HG02763 (cell line): Measurements from ENCODE around the gene ABCB7.
"Not testable (repeated sequence)": the region's sequence is repeated elsewhere in the genome, so short reads cannot be mapped to it uniquely, and the experiment has no call there.

Experiments
- ATAC-seq: cut with Tn5 transposase; IDR thresholded peaks from one replicate; pipeline ENCODE4 v1.9.1; 2021; ENCODE audit warnings: mild to moderate bottlenecking, moderate library complexity; ENCODE audit not compliant: unreplicated experiment

ABCB7 gene

DNA sequence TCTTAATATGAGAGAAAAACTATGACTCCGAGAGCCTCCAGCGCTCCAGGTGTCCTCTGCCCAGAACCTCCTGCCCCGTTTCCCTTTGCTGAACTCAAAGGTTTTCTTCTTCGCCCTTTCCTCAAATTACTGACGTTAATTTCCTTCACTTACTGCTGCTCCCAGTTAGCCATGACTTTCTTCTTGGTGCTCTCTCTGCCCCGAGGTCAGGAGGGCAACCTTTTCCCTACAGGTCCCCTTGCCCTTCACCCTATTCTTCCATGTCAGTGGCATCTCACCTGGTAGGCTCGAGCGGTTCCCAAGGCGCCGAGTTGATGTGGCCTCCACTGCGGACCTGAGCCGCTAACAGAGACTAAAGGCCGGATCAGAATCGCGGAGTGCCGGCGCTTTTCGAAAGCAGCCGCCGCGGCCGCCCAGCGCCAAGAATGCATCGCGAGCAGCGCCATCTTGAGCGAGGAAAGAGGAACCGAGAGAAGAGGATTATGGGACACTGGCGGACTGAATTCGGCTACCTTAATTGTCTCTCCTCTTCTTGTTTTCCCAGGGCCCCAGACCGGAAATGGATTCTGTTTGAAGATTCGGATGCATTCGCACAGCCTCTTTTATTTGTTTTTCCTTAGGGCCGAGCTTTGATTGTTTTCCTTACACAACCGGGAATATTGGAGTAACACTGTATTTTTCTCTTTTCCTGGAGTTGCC lies at the start of gene ABCB7:
ABCB7 (minus strand) TSS at position 457 of the 699 bp plus-strand sequence; CDS start at position 446, 11 bp downstream.
- ATAC-seq, result peak; percentile 92

DNA sequence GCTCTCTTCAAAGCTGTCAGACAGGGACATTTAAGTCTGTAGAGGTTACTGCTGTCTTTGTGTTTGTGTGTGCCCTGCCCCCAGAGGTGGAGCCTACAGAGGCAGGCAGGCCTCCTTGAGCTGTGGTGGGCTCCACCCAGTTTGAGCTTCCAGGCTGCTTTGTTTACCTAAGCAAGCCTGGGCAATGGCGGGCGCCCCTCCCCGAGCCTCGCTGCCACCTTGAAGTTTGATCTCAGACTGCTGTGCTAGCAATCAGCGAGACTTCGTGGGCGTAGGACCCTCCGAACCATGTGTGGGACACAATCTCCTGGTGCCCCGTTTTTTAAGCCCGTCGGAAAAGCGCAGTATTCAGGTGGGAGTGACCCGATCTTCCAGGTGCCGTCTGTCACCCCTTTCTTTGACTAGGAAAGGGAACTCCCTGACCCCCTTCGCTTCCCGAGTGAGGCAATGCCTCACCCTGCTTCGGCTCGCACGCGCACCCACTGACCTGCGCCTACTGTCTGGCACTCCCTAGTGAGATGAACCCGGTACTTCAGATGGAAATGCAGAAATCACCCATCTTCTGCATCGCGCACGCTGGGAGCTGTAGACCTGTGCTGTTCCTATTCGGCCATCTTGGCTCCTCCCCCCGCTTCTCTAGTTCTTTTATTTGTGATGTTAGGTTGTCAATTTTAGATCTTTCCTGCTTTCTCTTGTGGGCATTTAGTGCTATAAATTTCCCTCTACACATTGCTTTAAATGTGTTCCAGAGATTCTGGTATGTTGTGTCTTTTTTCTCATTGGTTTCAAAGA lies 32.5 kb upstream of the ABCB7 start:
- ATAC-seq, result not testable (repeated sequence)

DNA sequence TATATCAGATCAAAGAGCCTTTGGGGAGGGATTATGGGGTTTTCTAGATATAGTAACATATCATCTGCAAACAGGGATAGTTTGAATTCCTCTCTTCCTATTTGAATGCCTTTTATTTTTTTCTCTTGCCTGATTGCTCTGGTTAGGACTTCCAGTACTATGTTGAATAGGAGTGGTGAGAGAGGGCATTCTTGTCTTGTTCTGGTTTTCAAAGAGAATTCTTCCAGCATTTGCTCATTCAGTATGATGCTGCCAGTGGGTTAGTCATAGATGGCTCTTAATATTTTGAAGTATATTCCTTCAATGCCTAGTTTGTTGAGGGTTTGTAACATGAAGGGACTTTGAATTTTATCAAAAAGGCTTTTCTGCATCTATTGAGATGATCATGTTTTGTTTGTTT lies 25.6 kb upstream of the ABCB7 start:
- ATAC-seq, result no peak

DNA sequence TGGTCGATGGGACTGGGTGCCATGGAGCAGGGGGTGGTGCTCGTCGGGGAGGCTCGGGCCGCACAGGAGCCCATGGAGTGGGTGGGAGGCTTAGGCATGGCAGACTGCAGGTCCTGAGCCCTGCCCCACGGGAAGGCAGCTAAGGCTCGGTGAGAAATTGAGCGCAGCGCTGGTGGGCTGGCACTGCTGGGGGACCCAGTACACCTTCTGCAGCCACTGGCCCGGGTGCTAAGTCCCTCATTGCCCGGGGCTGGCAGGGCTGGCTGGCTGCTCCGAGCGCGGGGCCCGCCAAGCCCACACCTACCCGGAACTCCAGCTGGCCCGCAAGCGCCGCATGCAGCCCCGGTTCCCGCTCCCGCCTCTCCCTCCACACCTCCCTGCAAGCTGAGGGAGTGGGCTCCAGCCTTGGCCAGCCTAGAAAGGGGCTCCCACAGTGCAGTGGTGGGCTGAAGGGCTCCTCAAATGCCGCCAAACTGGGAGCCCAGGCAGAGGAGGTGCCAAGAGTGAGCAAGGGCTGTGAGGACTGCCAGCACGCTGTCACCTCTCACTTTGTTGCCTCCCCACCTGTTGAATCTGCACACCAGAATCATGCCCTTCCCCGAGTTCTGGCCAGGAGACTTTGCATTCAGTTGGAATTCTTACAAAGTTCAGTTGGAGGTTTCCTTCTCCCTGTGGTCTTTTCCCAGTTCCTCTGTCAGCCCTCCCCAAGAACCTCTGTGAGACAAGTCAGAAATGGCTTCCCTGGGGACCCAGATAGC lies 23.6 kb upstream of the ABCB7 start:
- ATAC-seq, result not testable (repeated sequence)

DNA sequence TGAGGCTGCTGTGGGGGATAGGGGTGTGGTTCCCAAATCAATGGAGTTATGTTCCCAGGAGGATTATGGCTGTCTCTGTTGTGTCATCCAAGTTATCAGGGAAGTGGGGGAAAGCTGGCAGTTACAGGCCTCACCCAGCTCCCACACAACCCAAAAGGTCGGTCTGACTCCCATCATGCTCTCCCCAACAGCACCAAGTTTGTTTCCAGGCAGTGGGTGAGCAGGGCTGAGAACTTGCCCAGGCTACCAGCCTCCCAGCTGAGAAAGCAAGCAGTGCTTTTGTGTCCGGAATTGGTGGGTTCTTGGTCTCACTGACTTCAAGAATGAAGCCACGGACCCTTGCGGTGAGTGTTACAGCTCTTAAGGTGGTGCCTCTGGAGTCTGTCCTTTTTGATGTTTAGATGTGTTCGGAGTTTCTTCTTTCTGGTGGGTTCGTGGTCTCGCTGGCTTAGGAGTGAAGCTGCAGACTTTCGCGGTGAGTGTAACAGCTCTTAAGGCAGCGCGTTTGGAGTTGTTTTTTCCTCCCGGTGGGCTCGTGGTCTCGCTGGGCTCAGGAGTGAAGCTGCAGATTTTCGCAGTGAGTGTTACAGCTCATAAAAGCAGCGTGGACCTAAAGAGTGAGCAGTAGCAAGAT lies 16.3 kb upstream of the ABCB7 start:
- not testable (repeated sequence) for ATAC-seq

DNA sequence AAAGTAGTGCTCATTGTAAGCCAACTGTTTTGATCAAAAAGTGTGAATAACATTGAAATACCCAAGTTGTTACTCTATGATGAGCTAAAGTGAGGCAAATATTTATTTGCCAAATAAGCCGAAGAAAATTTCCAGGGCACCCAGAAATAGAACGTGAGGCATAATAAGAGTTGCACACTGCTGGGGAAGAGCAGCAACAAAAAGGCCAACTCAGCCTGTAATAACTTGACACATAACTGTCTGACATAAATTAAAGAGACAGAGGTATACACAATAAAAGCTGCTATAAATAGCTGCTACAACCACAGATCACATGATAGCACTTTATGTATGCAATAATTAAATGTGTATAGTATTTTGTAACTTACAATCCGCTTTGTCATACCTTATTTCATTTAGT lies 2.0 kb upstream of the ABCB7 start:
- no peak for ATAC-seq

DNA sequence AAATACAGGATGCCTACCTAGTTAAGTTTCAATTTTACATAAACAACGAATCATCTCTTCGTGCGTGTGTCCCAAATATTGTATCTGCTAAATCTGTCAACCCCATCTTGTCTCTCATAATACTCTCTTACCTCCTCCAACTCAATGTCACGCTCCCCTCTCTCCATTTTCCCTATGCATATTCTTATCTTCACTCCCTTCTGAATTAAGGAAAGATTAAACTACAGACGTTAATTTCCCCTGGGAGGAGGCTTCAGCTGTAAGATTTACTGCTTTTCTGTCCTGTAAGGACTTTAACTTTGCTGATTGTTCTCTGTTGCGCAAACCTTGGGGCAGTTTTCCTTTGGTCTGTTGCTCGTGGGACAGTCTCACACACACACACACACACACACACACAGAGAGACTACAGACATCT lies 455 bp upstream of the ABCB7 start:
- ATAC-seq, result no peak

DNA sequence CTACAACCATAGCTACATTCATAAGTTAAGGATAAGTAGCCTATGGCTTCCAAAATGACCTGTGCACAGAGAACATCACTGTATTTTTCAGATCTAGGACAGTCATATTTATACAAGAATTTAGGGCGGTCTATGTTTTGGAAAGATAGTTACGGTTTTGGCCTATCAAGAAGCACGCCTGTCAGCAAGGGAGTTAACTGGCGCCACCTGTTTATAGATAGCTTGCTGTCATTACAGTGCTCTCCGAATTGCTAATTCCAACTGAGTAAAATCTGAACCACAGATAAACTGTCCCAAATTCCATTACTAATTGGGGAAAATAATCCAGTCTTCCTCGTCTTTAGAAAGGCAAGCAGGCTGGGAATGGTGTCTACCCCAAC lies 646 bp downstream of the ABCB7 start:
- peak; percentile 16 for ATAC-seq

DNA sequence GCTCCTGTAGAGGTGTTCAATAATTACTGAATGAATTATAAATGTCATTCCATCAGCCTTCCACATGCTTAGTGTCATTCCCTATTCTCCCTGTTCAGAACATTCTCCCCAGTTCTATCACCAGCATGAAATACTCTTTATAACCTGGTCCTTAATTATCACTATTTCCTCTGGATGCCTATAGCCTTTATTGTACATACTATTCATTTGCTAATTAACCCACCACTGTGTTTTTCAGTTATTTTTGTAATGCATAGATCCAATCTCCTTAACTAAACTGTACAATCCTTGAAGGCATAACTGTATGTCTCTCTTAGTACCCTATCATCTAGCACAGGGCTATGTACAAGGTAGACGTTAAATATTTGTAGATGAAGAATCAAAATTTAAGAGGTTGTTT lies 1.2 kb downstream of the ABCB7 start:
- ATAC-seq, result no peak

DNA sequence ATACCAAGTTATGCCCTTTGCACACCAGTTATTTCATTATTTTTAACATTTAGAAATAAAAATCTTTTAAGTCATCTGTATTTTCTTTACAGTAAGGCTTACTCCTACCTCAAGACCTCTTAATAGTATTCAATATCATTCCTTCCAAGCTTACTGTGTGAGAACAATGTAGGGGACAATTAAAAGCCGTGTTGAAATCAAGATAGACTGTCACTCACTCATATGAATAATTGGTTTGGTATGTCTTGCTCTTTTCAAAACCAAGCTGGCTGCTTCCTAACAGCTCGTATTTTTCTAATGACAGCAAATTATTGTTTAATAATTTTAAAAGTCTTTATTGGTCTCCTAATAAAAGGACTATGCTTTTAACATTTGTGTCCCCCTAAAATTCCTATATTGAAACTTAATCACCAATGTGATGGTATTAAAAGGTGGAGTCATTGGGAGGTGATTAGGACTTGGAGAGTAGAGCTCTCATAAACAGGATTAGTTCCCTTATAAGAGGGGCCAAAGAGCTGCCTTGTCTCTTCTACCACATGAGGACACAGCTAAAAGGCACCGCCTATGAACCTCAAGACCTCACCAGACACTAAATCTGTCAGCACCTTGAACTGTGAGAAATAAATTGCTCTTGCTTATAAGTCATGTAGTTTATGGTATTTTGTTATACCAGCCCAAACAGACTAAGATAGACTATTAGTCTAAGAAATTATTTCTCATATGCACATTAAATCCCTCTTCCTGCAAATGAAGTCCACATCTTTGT lies 4.1 kb downstream of the ABCB7 start:
- no peak for ATAC-seq

DNA sequence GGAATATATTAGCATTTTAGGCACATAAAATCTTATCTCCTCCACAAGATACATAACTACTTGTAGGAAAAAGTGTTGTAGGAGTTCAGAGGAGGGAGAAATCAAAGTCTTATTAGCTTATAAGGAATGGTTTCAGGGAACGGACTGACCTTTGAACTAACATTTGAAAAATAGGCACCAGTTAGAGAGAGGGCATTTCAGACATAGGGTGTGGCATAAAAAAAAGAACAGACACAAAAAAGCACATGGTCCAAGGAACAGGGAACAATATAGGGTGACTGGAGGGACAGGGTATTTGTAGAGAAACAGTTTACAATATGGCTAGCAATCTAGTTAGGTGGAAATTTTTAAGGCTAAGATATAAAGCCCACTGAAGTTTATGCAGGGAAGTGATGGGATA lies 6.4 kb downstream of the ABCB7 start:
- no peak for ATAC-seq

DNA sequence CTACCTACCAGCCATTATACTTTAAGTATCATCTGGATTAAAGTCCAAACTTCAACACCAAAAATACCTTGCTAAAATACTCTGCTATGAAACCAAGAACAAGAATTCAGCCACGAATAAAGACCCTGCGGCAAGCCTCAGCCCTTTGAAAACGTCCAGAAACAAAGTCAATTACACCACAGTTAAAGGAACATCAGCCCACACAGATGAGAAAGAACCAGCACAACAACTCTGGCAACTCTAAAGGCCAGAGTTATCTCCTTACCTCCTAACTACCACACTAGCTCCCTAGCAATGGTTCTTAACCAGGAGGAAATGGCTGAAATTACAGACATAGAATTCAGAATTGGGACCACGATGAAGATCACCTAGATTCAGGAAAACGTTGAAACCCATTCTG lies 23.4 kb downstream of the ABCB7 start:
- ATAC-seq, result no peak

DNA sequence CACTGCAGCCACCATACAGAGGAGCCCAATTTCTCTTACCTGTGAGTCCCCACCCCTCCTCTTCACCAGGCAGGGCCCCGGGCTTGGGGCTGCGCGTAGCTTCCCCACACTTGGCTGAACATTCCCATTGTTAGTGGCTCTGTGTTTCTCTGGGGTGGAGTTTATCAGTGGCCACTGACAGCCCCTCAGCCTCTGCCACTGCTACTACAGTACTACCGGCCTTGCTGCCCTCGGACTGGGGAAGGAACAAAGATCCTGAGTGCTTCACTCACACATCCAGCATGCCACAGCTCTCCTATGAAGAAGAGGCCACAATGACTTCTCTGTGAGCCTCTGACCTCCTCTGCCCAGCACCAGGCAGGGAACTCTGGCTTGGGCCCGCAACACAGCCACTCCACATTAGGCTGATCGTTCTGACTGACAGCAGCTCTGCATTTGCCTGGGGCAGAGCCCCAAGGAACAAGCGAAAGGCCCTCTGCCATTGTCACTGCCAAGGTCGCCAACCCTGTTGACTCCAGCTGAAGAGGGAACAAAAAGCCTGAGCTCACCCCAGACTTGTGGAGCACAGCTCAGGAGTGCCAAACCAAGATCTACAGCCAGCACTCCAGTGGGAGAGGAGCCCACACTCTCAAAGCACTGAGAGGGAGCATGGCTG lies 24.0 kb downstream of the ABCB7 start:
- ATAC-seq, result no peak

DNA sequence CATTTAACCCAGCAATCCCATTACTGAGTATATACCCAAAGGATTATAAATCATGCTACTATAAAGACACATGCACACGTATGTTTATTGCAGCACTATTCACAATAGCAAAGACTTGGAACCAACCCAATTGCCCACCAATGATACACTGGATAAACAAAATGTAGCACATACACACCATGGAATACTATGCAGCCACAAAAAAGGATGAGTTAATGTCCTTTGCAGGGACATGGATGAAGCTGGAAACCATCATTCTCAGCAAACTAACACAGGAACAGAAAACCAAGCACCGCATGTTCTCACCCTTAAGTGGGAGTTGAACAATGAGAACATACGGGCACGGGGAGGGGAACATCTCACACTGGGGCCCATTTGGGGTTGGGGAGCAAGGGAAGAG lies 27.0 kb downstream of the ABCB7 start:
- ATAC-seq, result not testable (repeated sequence)

DNA sequence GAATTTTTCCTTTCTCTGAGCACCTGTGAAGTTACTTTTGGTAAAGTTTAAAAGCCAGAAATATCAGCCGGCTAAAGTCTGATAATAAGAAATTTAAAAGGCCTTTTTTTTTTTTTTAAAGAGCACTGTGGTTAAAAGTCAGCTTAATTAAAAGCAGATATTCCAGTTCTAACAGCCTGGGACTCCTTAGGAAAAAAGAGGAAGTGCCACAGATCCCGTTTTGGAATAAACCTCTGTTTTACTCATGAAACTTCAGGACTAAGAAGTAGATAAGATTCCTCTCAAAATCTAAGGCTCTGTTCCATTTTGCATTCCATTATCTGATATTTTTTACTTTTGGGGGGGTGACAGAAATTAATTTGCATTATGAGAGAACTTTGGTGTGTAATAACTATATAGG lies 37.8 kb downstream of the ABCB7 start:
- ATAC-seq, result no peak

DNA sequence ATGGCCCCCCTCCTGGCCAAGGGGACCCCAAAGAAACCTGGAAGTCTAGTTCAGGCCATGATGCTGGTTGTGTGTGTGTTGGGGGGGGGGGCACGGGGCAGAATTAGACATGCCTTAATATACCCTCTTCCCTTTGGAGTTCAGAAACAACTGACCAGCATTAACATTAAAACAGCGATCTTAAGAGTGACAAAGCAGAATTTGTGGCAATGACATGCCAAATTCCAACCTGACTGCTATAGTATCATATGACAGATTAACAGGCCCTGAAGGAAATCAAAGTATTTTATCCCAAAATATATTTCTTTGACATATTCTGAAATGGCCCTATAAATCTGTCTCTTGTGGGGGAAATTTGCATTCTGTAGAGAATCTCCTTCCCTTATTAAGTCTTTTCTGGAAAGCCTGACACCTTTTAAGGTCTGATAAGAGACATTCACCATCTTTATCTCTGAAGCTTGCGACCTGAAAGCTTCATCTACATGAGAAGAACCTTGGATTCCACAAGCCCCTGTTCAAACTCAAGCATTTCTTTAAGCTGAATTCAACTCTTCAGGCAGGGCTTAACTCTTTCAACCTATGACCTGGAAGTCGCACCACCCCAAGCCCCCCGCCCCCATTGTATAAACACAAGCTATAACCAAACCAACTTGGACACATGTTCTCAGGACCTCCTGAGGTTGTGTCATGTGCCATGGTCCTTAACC lies 40.2 kb downstream of the ABCB7 start:
- no peak for ATAC-seq

DNA sequence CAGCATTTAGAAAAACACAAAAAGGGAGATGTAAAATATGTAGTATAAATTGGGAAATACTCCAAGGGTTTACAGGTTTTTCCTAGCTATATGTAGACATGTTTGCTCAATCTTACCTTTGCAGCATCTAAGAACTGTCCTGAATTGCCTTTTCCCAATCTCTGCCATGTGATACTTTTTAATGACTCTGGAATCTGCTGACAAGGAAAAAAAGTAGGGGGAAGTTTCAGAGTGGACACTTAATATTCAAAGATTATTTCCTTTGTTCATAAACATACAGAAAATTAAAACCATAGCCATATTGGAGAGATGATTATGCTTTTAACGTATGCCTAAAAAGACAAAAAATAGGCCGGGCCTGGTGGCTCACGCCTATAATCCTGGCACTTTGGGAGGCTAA lies 41.4 kb downstream of the ABCB7 start:
- ATAC-seq, result no peak

DNA sequence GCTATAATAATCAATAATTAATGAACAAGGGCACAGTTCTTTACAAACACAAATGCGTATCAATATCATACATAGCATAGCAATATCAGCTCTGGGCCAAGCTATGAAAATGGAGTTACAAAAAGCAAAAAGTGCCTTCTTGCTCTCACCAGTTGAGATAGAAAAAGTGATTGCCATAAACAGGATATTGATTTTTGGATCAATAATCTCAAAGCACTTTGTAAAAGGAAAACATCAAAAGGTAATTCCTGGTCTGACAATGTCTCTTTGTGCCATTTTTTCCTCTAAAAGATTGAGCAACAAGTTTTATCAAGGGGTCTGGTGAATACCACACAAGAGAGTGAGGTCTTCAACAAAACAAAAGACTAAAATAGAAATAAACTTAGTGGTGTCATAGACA lies 42.4 kb downstream of the ABCB7 start:
- no peak for ATAC-seq

DNA sequence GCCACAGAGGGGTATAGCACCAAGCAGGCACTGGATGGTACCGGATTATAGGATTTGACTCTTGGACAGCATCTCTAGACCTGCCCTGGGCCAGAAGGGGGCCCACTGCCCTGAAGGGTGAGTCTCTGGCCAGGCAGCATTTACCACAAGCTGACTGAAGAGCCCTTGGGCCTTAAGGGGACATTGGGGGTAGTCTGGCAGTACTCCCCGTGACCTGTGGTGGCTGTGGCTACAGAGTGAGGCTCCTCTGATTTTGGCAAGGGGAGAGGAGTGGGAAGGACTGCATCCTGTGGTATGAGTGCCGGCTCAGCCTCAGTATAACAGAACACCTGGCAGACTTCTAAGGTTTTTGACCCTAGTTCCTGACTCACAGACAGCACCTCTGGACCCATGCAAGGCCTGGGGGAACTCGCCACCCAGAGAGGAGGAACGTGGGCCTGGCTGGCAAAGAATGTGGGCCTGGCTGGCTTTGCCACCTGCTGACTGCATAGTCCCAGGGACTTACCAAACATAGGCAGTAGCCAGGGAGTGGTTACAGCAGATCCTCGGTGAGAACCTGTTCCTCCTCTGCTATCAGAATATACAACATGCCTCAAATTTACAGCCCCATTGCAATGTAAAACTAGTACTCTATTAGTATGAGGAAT lies 48.1 kb downstream of the ABCB7 start:
- ATAC-seq, result no peak
